Measurements from ENCODE around the gene PLEKHO2.

GRCh38 chr15:64859226-64859625, 17.5 kb downstream of the PLEKHO2 start:
- TF ChIP-seq CTCF (IDR thresholded peaks at IDR 0.05) (no peak), POLR2AphosphoS5 (IDR thresholded peaks at IDR 0.05) (no peak)
